SK-N-SH (cell line): ENCODE measurements around the gene SHB. TPM values are rescaled to one million over a fixed set of nuclear protein-coding genes. Genes with fewer than 3 reads are reported as not detected.

Experiments used
- CTCF ChIA-PET: fragments of 300-600, 350-600 bp; formaldehyde crosslinking; extraction: SDS; loops from one replicate; lab custom pipeline; 2021; lab: Yijun Ruan, JAX
- POLR2A ChIA-PET: fragments of 350-600 bp; sonication (Branson Sonifier 250); formaldehyde crosslinking; extraction: SDS; loops from one replicate; lab custom pipeline; 2020; ENCODE audit warnings: antibody characterized with exemption, inconsistent platforms; lab: Yijun Ruan, JAX
- DNase-seq: peaks from one replicate; pipeline ENCODE4 v3.0.0; 2012
- H2AFZ ChIP-seq: fragments of 200-600 bp; sonication (generic); 2 replicates; pipeline ENCODE4 v1.8.1; 2016; ENCODE audit warnings: antibody characterized with exemption, mild to moderate bottlenecking, low read depth
- H3F3A ChIP-seq: fragments of 200-600 bp; sonication (generic); replicated peaks from 2 replicates; pipeline ENCODE3; 2016; ENCODE audit warnings: antibody characterized with exemption, mild to moderate bottlenecking; ENCODE audit not compliant: insufficient read depth
- H3K27ac ChIP-seq, 2 experiments: fragments of 200-500 bp in 1 of 2; fragments of 200-600 bp in 1 of 2; sonication (Bioruptor generic) in 1 of 2; sonication (generic), shearing (Covaris generic) in 1 of 2; 2 replicates each; pipeline versions ENCODE4 v1.5.1 to v1.6.1; 2014 to 2016; ENCODE audit warnings: low read depth in 2 of 2, inconsistent platforms in 1 of 2, low read length in 1 of 2, mild to moderate bottlenecking in 1 of 2, mixed read lengths in 1 of 2
- H3K27me3 ChIP-seq: fragments of 200-600 bp; sonication (generic), shearing (Covaris generic); 2 replicates; pipeline ENCODE4 v1.6.1; 2016; ENCODE audit warnings: mixed run types; ENCODE audit not compliant: insufficient read depth
- H3K36me3 ChIP-seq, 2 experiments: fragments of 200-500 bp in 1 of 2; fragments of 200-600 bp in 1 of 2; sonication (Bioruptor generic) in 1 of 2; sonication (generic) in 1 of 2; replicated peaks in 1 of 2; 2 replicates each; pipeline versions ENCODE3 to v1.5.1; 2014 to 2016; ENCODE audit warnings: low read length in 1 of 2, mild to moderate bottlenecking in 1 of 2; ENCODE audit not compliant: insufficient read depth in 2 of 2, control insufficient read depth in 1 of 2
- H3K4me1 ChIP-seq, 2 experiments: fragments of 200-500 bp in 1 of 2; fragments of 200-600 bp in 1 of 2; sonication (Bioruptor generic) in 1 of 2; sonication (generic), shearing (Covaris generic) in 1 of 2; 2 replicates each; pipeline versions ENCODE4 v1.5.1 to v1.6.1; 2014 to 2016; ENCODE audit warnings: low read depth in 1 of 2, low read length in 1 of 2, mixed run types in 1 of 2; ENCODE audit not compliant: insufficient read depth in 2 of 2, control insufficient read depth in 1 of 2
- H3K4me2 ChIP-seq: fragments of 200-600 bp; sonication (generic), shearing (Covaris generic); 2 replicates; pipeline ENCODE4 v1.6.1; 2017; ENCODE audit warnings: mixed run types
- H3K4me3 ChIP-seq, 2 experiments: fragments of 200-500 bp in 1 of 2; fragments of 200-600 bp in 1 of 2; sonication (Bioruptor generic) in 1 of 2; sonication (generic), shearing (Covaris generic) in 1 of 2; 2 replicates each; pipeline versions ENCODE4 v1.5.1 to v1.8.1; 2014 to 2016; ENCODE audit warnings: low read depth in 2 of 2, inconsistent platforms in 1 of 2, low read length in 1 of 2, mild to moderate bottlenecking in 1 of 2, mixed read lengths in 1 of 2, moderate library complexity in 1 of 2
- H3K79me2 ChIP-seq: fragments of 200-600 bp; sonication (generic); 2 replicates; pipeline ENCODE4 v1.8.1; 2017; ENCODE audit warnings: mild to moderate bottlenecking; ENCODE audit not compliant: insufficient read depth
- H3K9ac ChIP-seq: fragments of 200-600 bp; sonication (generic); 2 replicates; pipeline ENCODE4 v1.6.1; 2017; ENCODE audit warnings: mixed run types
- H3K9me2 ChIP-seq: fragments of 200-600 bp; sonication (generic); 2 replicates; pipeline ENCODE4 v1.6.1; 2017; ENCODE audit warnings: mixed run types
- H3K9me3 ChIP-seq: fragments of 200-600 bp; sonication (generic); 2 replicates; pipeline ENCODE4 v1.6.1; 2017; ENCODE audit warnings: mixed run types, mild to moderate bottlenecking, moderate library complexity
- H4K20me1 ChIP-seq: fragments of 200-600 bp; sonication (generic); 2 replicates; pipeline ENCODE4 v1.6.1; 2017; ENCODE audit warnings: mild to moderate bottlenecking, mixed run types; ENCODE audit not compliant: insufficient read depth
- CHD2 ChIP-seq: fragments of 150-350 bp; IDR thresholded peaks from 2 replicates; pipeline ENCODE4 v1.6.1; 2018; ENCODE audit warnings: low read length; ENCODE audit not compliant: partially characterized antibody
- ELF1 ChIP-seq: IDR thresholded peaks from 2 replicates; pipeline ENCODE4 v1.4.0; 2012
- EZH2phosphoT487 ChIP-seq: fragments of 200-600 bp; sonication (generic); IDR thresholded peaks from 2 replicates; pipeline ENCODE4 v1.6.1; 2017; ENCODE audit warnings: low read depth, mixed run types, mild to moderate bottlenecking, antibody characterized with exemption, moderate library complexity, borderline replicate concordance
- FOXJ3 ChIP-seq: sonication (generic); formaldehyde crosslinking; IDR thresholded peaks from 2 replicates; pipeline ENCODE4 v1.5.1; 2020; ENCODE audit warnings: mild to moderate bottlenecking, missing genetic modification reagents
- GABPA ChIP-seq: IDR thresholded peaks from 2 replicates; pipeline ENCODE4 v1.4.0; 2012; ENCODE audit warnings: low read depth, mild to moderate bottlenecking
- JUND ChIP-seq: IDR thresholded peaks from 2 replicates; pipeline ENCODE4 v1.4.0; 2012
- MAX ChIP-seq: IDR thresholded peaks from 2 replicates; pipeline ENCODE4 v1.4.0; 2012; ENCODE audit warnings: low read depth
- MEF2A ChIP-seq: IDR thresholded peaks from 2 replicates; pipeline ENCODE4 v1.4.0; 2012; ENCODE audit warnings: low read depth, borderline replicate concordance
- PBX3 ChIP-seq: IDR thresholded peaks from 2 replicates; pipeline ENCODE4; 2012
- RAD21 ChIP-seq: IDR thresholded peaks from 2 replicates; pipeline ENCODE4 v1.6.1; 2012; ENCODE audit warnings: mild to moderate bottlenecking, low read length
- RCOR1 ChIP-seq: fragments of 150-350 bp; IDR thresholded peaks from 2 replicates; pipeline ENCODE4 v1.6.1; 2017; ENCODE audit warnings: antibody characterized with exemption, low read length
- SIN3A ChIP-seq: IDR thresholded peaks from 2 replicates; pipeline ENCODE4 v1.6.1; 2012; ENCODE audit warnings: low read depth, mild to moderate bottlenecking, low read length, moderate library complexity, borderline replicate concordance
- SMC3 ChIP-seq: IDR thresholded peaks from 2 replicates; pipeline ENCODE4 v1.6.1; 2012; ENCODE audit warnings: low read depth, low read length, improper control_type of control experiment
- TAF1 ChIP-seq: IDR thresholded peaks from 2 replicates; pipeline ENCODE4 v1.6.1; 2012; ENCODE audit warnings: low read depth, mild to moderate bottlenecking, low read length, moderate library complexity, borderline replicate concordance
- TCF12 ChIP-seq: IDR thresholded peaks from 2 replicates; pipeline ENCODE4 v1.4.0; 2012
- YY1 ChIP-seq: IDR thresholded peaks from 2 replicates; pipeline ENCODE4 v1.4.0; 2012; ENCODE audit warnings: low read depth, mild to moderate bottlenecking
- WGBS: methylation state at CpG from one replicate; pipeline ENCODE4 v1.1.6; 2017; ENCODE audit warnings: low lambda C conversion rate; 5-methylcytosine and 5-hydroxymethylcytosine counted together
- polyA plus RNA-seq, 3 experiments: library from polyadenylated mRNA; depleted of rRNA; stranded (reverse); fragments of >200 nt; gene quantifications; 2 replicates each; pipeline ENCODE4 v1.2.3, GENCODE V29; 2012

The SHB gene
- polyA plus RNA-seq, 1 of the 3 experiments (the other 2 are of a cell fraction), result 26.0 TPM

- CTCF ChIA-PET, result interaction anchor here (1.0 to 1.3 kb wide), 4 partner anchors 10 to 275 kb away, joined by 3 to 4 read pairs (median 4); no protein-coding TSS in a partner anchor
- Histone ChIP-seq H4K20me1 (no peaks in the 10 kb centered on the region), H3K4me3 (no peak overlapping the region), H3K4me2 (no peak overlapping the region), H3K36me3 (peaks cover 3 to 4% of the 10 kb centered on the region in 2 experiments), H3K4me1 (peaks cover 26 to 27% of the 10 kb centered on the region in 2 experiments; a peak in 3 of 4 replicates), H2AFZ (no peak overlapping the region), H3K79me2 (peaks cover 88% of the 10 kb centered on the region), H3F3A (peaks cover 22% of the 10 kb centered on the region), H3K9me3 (no peaks in the 10 kb centered on the region), H3K27me3 (no peaks in the 10 kb centered on the region), H3K9me2 (no peaks in the 10 kb centered on the region), H3K27ac (no peak overlapping the region), H3K9ac (no peak overlapping the region)
- no peak for DNase-seq
- no peak for TF ChIP-seq SMC3
- TF ChIP-seq MEF2A, result no peak
- TF ChIP-seq EZH2phosphoT487, result no peak
- no peak for TF ChIP-seq RCOR1
- no peak for TF ChIP-seq SIN3A
- no peak for TF ChIP-seq ELF1
- no peak for TF ChIP-seq TAF1
- no peak for TF ChIP-seq RAD21
- no peak for TF ChIP-seq PBX3
- TF ChIP-seq YY1, result no peak
- no peak for TF ChIP-seq GABPA
- TF ChIP-seq MAX, result no peak
- no peak for TF ChIP-seq TCF12
- TF ChIP-seq FOXJ3 (CRISPR knock-in tag), result no peak
- no peak for TF ChIP-seq CHD2
- POLR2A ChIA-PET, result no interaction called here
- WGBS, result 98% methylated on average over 3 of the region's 3 CpGs
Observed at GRCh38 chr9:37961351-37961750, 107.7 kb downstream of the SHB start.

- H3K9me2 ChIP-seq, result no peaks in the 10 kb centered on the region
- peaks cover 21% of the 10 kb centered on the region for H3F3A ChIP-seq
- no peak overlapping the region for H3K9ac ChIP-seq
- H3K4me1 ChIP-seq, result peaks cover 27 to 29% of the 10 kb centered on the region in 2 experiments; a peak in 3 of 4 replicates
- no peak overlapping the region for H3K4me2 ChIP-seq
- no peak overlapping the region for H3K27ac ChIP-seq
- H3K27me3 ChIP-seq, result no peaks in the 10 kb centered on the region
- WGBS, result no CpG with 5 or more reads among the region's 3 CpGs
- ChIA-PET CTCF (interaction anchor here (1.0 to 1.9 kb wide), 5 partner anchors 12 to 275 kb away, joined by 3 to 7 read pairs (median 4); no protein-coding TSS in a partner anchor), POLR2A (no interaction called here)
- no peak overlapping the region for H3K4me3 ChIP-seq
- H3K36me3 ChIP-seq, result peaks cover 4 to 8% of the 10 kb centered on the region in 2 experiments
- peaks cover 81% of the 10 kb centered on the region for H3K79me2 ChIP-seq
- H3K9me3 ChIP-seq, result no peaks in the 10 kb centered on the region
- H2AFZ ChIP-seq, result no peak overlapping the region
- DNase-seq, result no peak
- TF ChIP-seq RCOR1 (no peak), JUND (no peak), TAF1 (no peak)
- H4K20me1 ChIP-seq, result no peaks in the 10 kb centered on the region
Observed at GRCh38 chr9:37960631-37961030, 108.4 kb downstream of the SHB start.
